ENCODE results near the gene HDAC4.

Gene HDAC4

GRCh38 chr2:239368321-239368720 is 32.5 kb downstream of the HDAC4 start:
- no peak for DNase-seq

DNA sequence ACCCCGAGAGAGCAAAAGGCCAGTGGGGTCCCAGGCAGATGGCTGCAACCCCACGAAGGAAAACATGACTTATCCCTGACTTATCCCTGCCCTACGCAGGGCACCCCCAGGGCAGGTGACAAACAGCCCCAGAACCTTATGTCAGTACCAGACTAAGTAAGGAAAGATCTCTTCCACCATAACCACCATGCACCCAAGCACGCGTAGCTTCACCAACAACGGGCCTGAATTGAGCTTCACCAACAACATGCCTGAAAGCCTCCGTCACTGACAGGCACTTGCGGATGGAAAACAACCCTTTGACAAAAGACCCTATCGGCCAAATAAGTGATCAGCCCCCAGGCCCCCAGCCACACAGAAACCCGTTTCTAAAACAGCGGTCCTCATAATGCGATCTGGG is 34.1 kb downstream of the HDAC4 start:
- DNase-seq = no peak

DNA sequence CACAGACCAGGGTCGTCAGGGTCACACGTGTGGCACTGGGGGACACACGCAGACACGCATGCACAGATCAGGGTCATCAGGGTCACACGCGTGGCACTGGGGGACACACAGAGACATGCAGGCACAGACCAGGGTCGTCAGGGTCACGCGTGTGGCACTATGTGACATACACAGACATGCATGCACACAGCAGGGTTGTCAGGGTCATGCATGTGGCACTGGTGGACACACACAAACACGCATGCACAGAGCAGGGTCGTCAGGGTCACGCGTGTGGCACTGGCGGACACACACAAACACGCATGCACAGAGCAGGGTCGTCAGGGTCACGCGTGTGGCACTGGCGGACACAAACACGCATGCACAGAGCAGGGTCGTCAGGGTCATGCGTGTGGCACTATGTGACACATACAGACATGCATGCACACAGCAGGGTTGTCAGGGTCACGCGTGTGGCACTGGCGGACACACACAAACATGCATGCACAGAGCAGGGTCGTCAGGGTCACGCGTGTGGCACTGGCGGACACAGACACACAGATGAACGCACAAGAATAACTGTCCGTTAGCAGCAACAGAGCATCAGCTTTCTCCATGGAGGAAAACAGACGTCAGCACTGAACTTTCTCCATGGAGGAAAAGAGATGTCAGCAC is 34.9 kb downstream of the HDAC4 start:
- DNase-seq = no peak

- no peak for DNase-seq
Observed at GRCh38 chr2:239365071-239365781, 35.6 kb downstream of the HDAC4 start.

GRCh38 chr2:239363946-239364637 is 36.7 kb downstream of the HDAC4 start:
- no peak for DNase-seq

DNA sequence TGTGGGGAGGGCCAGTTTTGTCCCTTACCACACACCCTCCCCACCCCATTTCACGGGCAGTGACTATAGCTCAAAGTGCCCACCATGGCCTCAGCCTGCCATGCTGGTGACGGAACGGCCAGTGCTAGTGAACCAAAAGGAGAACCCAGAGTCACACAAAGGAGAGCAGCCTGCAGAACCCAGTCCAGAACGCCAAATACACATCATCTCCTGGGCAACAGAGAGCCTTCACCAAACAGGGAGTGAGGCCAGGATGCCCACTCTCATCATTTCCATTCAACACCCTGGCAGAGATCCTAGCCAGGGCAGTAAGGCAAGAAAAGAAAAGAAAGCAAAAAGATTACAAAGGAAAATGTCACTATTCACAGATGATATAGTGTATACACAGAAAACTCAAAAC is 38.3 kb downstream of the HDAC4 start:
- no peak for DNase-seq

DNA sequence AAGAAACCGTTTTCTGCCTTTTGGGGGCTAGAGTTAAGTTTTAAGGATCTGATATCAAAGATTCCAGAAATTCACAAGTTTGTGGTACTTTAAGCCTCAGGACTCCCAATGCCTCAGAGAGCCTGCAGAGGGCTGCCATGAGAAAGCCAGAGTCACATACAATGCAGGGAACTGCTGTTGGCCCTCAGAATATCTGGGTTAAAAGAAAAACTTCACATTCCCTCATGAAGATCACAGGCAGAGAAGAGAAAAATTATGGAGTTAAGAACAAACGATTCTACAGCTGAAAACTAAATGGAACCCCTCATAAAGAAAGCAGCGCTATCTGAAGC is 39.5 kb downstream of the HDAC4 start:
- no peak for DNase-seq

- no peak for DNase-seq
Observed at GRCh38 chr2:239360421-239361310, 40.2 kb downstream of the HDAC4 start.

GRCh38 chr2:239360008-239360407 is 40.8 kb downstream of the HDAC4 start:
- no peak for DNase-seq

GRCh38 chr2:239359196-239359912 is 41.5 kb downstream of the HDAC4 start:
- no peak for DNase-seq

DNA sequence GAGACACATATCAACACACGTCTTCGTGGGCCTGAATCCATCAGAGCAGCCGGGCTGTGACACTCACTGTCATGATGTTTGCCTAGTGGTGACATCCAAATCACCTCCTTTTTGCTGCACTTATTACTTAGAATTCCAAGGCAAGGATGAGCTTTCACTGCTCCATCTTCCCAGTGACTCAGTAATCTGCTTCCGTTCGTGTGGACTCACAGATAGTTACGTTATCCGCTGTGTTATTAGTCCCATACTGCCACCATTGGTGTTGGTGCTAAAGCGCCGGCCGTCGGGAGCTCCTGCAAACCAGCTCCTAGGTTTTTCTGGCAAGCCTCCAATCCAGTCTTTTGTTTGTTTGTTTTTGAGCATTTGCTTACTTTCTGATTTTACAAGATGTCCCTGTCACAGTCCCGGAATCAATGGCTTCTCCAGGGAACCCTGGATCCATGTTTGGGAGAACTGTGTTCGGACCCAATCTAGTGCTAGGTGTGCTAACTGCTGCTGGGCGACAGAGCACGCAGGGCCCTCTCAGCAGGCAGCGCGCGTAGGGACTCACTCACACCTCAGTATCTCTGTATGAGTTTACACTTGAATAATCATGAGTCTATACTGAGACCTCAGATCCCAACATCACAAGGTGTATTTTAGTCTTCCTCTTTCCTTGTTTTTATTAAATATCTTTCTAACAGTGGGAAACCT is 42.6 kb downstream of the HDAC4 start:
- DNase-seq = peak in 1 of 2 experiments; percentile 43

GRCh38 chr2:239355724-239356123 is 45.1 kb downstream of the HDAC4 start:
- no peak for DNase-seq

- DNase-seq = no peak
Observed at GRCh38 chr2:239355139-239355538, 45.7 kb downstream of the HDAC4 start.

- no peak for DNase-seq
Observed at GRCh38 chr2:239354791-239355136, 46.1 kb downstream of the HDAC4 start.

GRCh38 chr2:239354132-239354790 is 46.6 kb downstream of the HDAC4 start:
- DNase-seq = no peak

GRCh38 chr2:239353692-239354091 is 47.1 kb downstream of the HDAC4 start:
- no peak for DNase-seq

GRCh38 chr2:239351687-239352086 is 49.1 kb downstream of the HDAC4 start:
- DNase-seq = no peak

DNA sequence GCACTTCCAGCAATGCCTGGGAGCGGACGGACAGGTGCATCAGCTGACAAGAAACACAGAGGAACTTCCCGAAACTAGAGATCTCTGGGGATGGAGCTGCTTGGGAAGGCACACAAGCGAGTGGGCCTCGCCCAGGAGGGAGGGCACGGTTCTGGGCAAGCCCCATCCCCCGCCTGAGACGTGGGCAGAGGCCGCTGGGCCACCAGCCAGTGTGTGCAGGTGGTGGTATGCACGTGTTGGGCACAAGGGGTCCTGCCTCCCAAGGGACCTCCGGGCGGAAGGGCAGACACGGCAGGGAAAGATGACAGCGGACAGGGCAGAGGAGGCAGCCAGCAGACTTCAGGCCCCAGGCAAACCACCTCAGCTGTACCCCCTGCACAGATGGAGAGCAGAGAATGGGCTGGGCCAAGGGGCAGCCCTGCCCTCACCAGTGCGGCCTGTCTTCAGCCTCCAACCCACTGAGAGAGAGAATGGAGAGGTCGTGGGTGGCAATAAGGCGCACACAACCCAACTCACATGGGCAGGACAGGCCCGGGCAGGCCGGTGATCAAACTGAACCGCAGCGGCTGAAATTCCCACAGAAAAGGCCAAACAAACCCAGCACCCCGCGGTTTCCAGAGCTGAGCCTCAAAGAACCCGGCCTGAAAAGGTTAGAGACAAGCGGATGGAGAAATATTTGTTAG is 51.2 kb downstream of the HDAC4 start:
- DNase-seq = no peak

- no peak for DNase-seq
Observed at GRCh38 chr2:239348563-239349452, 52.0 kb downstream of the HDAC4 start.

- no peak for DNase-seq
Observed at GRCh38 chr2:239346676-239347075, 54.1 kb downstream of the HDAC4 start.

Data from NCI-H2081 (cell line).